Measurements from ENCODE around the gene STK32B. TPM values are rescaled to one million over a fixed set of nuclear protein-coding genes. Genes with fewer than 3 reads are reported as not detected.

Gene STK32B
- polyA plus RNA-seq, 2 of the 4 experiments (the other 2 are of a cell fraction): 7.6 to 12.1 TPM

DNA sequence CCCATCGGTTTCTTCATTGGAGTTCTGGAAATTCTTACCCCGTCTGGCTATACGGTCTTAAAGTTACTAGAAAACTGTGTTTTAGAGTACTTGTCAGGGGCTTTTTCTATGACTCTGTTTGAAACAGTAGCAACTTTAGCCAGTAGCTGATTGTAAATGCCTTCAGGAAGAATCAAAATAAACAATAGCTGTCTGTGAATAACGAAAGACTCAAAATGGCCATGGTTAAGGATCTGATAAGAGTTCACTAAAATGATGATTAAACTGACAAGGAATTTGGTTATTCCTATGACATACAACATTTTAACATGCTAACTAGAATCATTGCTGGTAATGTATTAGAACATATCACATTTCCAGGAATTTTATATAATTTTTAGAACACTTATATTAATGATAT is 466.1 kb downstream of the STK32B start:
- no peak for FAIRE-seq
- TF ChIP-seq HOXA7 (CRISPR knock-in tag; IDR thresholded peaks at IDR 0.05) (no peak), CHD4 (IDR thresholded peaks at IDR 0.05; ENCODE audit: borderline replicate concordance) (no peak), MAZ (IDR thresholded peaks at IDR 0.05; ENCODE audit: borderline replicate concordance, low read depth, low read length) (no peak), HOXB13 (CRISPR knock-in tag; IDR thresholded peaks at IDR 0.05; ENCODE audit: low read depth) (no peak), SREBF2 (IDR thresholded peaks at IDR 0.05) (no peak), JUNB (IDR thresholded peaks at IDR 0.05) (no peak), ZC3H11A (IDR thresholded peaks at IDR 0.05) (no peak), ZSCAN20 (CRISPR knock-in tag; IDR thresholded peaks at IDR 0.05) (no peak), PHF8 (IDR thresholded peaks at IDR 0.05; ENCODE audit: borderline replicate concordance, low read depth) (no peak), ZNF302 (CRISPR knock-in tag; IDR thresholded peaks at IDR 0.05) (no peak)
- TF ChIP-seq, protein P1, sequence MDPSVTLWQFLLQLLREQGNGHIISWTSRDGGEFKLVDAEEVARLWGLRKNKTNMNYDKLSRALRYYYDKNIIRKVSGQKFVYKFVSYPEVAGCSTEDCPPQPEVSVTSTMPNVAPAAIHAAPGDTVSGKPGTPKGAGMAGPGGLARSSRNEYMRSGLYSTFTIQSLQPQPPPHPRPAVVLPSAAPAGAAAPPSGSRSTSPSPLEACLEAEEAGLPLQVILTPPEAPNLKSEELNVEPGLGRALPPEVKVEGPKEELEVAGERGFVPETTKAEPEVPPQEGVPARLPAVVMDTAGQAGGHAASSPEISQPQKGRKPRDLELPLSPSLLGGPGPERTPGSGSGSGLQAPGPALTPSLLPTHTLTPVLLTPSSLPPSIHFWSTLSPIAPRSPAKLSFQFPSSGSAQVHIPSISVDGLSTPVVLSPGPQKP (IDR thresholded peaks at IDR 0.05; ENCODE audit: low read depth, low read length): no peak
- TF ChIP-seq, protein P2, sequence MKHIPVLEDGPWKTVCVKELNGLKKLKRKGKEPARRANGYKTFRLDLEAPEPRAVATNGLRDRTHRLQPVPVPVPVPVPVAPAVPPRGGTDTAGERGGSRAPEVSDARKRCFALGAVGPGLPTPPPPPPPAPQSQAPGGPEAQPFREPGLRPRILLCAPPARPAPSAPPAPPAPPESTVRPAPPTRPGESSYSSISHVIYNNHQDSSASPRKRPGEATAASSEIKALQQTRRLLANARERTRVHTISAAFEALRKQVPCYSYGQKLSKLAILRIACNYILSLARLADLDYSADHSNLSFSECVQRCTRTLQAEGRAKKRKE (CRISPR knock-in tag; IDR thresholded peaks at IDR 0.05; ENCODE audit: low read depth): no peak
- no peak for ATAC-seq
- H3K4me2 ChIP-seq: no peak overlapping the region
- 72% methylated on average over 4 of the region's 4 CpGs for WGBS (ENCODE audit: missing lambda C conversion rate)
- POLR2A ChIA-PET: no interaction called here
- no peak for DNase-seq (ENCODE audit: low read depth in 1 of 2, low spot score in 1 of 2)
- H3K27ac ChIP-seq: no peak overlapping the region
- no peaks in the 10 kb centered on the region for H3K4me1 ChIP-seq
- H3K9me3 ChIP-seq: no peaks in the 10 kb centered on the region
- CTCF ChIA-PET: no interaction called here
- no peak overlapping the region for H3K4me3 ChIP-seq

DNA sequence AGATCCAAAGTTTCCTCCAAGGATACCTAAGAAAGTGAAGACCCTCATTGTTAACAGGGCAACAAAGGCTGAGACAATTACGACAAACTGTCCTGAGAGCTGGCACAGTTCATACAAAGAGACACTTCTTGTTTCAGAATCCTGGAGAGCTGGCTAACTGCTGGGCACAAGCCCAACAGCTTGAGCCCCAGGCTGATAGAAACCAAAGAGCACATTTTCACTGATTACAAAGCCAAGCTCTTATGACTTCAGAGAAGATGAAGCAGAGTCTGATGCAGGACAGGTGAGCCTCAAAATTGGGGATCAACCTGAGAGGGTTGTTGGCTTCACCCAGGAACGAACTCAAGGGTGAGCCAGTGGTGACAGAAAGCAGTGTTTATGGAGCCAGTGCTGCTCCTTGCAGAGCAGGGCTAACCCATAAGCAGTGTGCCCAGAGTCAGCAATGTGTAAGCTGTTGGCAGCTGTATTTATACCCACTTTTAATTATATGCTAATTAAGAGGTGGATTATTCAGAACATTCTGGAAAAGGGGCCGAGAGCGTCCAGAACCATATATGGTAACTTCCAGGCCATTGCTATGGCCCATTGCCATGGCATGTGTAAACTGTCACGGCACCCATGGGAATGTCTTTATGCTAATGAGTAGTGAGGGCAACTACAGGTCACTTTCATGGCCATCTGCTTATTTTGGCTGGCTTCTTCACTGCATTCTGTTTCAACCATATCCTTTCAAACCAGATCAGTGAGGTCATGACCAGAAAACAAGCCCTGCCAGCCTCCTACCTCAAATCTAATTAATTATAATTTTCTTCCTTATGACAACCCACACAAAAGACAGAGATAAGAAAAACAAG is 473.4 kb downstream of the STK32B start:
- DNase-seq (ENCODE audit: low read depth in 1 of 2, low spot score in 1 of 2) (no peak), FAIRE-seq (no peak), ATAC-seq (no peak)
- H3K4me1 ChIP-seq: no peaks in the 10 kb centered on the region
- TF ChIP-seq TP53 (CRISPR knock-in tag; IDR thresholded peaks at IDR 0.05) (no peak), NFE2L2 (conservative IDR thresholded peaks at IDR 0.05; ENCODE audit: low read length) (no peak), RFX5 (IDR thresholded peaks at IDR 0.05) (no peak), MAFK (IDR thresholded peaks at IDR 0.05; ENCODE audit: partially characterized antibody) (no peak), CHD4 (IDR thresholded peaks at IDR 0.05; ENCODE audit: borderline replicate concordance) (no peak), MAZ (IDR thresholded peaks at IDR 0.05; ENCODE audit: borderline replicate concordance, low read depth, low read length) (no peak)
- H3K9me3 ChIP-seq: no peaks in the 10 kb centered on the region
- 69% methylated on average over 5 of the region's 5 CpGs for WGBS (ENCODE audit: missing lambda C conversion rate)
- H3K4me2 ChIP-seq: no peak overlapping the region
- no peak overlapping the region for H3K4me3 ChIP-seq
- ChIA-PET POLR2A (no interaction called here), CTCF (interaction anchor here (1.2 kb wide), 1 partner anchor 288 kb away, joined by 3 read pairs; no protein-coding TSS in a partner anchor)
- H3K27ac ChIP-seq: no peak overlapping the region

DNA sequence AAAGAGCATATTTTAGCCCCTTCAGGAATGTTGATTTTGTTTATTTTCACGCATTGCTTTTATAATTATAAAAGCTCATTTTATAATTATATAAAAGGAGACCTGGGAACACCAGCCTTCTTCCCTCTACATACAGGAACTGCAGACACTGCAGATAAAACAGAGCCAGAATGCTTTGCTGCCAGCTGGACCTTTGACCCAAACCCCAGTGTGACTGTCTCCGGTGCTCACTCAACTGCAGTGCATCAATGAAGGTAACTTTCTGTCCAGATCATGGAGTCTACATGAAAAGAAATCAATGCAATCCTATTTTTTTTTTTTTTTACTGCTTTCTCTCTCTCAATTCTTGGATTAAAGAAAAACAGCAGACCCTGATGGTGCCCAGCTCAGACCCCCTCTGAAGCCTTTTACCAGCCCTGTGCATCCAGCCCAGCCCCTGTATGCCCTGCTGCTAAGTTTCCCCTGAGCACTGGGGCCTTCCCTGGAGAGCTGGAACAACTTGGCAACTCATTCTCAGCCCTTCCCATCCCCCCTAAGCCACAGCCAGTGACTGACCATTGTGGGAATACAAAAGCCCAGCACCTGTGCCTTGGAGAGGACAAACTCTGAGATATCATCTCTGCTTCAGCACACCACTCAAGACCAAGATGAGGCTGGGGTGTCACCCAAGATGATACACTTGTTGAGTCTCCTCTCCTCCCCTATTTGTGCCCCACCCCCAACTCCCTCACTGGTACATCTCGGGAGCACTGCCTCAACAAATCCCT is 475.0 kb downstream of the STK32B start:
- H3K27ac ChIP-seq: no peak overlapping the region
- WGBS (ENCODE audit: missing lambda C conversion rate): 52% methylated on average over 3 of the region's 3 CpGs
- H3K9me3 ChIP-seq: no peaks in the 10 kb centered on the region
- no peak for FAIRE-seq
- H3K4me1 ChIP-seq: no peaks in the 10 kb centered on the region
- CTCF ChIA-PET: no interaction called here
- no peak for ATAC-seq
- DNase-seq (ENCODE audit: low read depth in 1 of 2, low spot score in 1 of 2): no peak
- no peak for TF ChIP-seq JUNB (IDR thresholded peaks at IDR 0.05)
- TF ChIP-seq MYC (IDR thresholded peaks at IDR 0.05; ENCODE audit: borderline replicate concordance, low read length): no peak
- no peak for TF ChIP-seq NR3C1 (IDR thresholded peaks at IDR 0.05)
- TF ChIP-seq RCOR1 (IDR thresholded peaks at IDR 0.05; ENCODE audit: low read depth, low read length): no peak
- TF ChIP-seq HOXB5 (CRISPR knock-in tag; IDR thresholded peaks at IDR 0.05): no peak
- no peak for TF ChIP-seq KDM1A (IDR thresholded peaks at IDR 0.05; ENCODE audit: low read depth)
- no peak for TF ChIP-seq NPAS2 (CRISPR knock-in tag; IDR thresholded peaks at IDR 0.05; ENCODE audit: borderline replicate concordance)
- TF ChIP-seq, protein P3, sequence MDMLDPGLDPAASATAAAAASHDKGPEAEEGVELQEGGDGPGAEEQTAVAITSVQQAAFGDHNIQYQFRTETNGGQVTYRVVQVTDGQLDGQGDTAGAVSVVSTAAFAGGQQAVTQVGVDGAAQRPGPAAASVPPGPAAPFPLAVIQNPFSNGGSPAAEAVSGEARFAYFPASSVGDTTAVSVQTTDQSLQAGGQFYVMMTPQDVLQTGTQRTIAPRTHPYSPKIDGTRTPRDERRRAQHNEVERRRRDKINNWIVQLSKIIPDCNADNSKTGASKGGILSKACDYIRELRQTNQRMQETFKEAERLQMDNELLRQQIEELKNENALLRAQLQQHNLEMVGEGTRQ (IDR thresholded peaks at IDR 0.05): no peak
- no peak overlapping the region for H3K4me2 ChIP-seq
- no peak overlapping the region for H3K4me3 ChIP-seq
- POLR2A ChIA-PET: no interaction called here

Data from A549 (cell line).